H54 (cell line): ENCODE results near the gene NPAS2.
A peak's percentile ranks its signal among the peaks of the same experiment; 100 is the strongest.

Experiments
- DNase-seq: peaks from one replicate; pipeline ENCODE4 v3.0.0; 2011; ENCODE audit warnings: low spot score, mixed read lengths; ENCODE audit not compliant: insufficient read length
- FAIRE-seq: peaks from 3 replicates; lab custom pipeline; 2011; peaks lifted over from hg19 to GRCh38; lab: Jason Lieb, UNC
- POLR2A ChIP-seq: IDR thresholded peaks from 2 replicates; pipeline ENCODE4 v1.6.1; 2011; ENCODE audit warnings: low read depth, mild to moderate bottlenecking, low read length

The NPAS2 gene

GRCh38 chr2:100988630-100989417 is 168.9 kb downstream of the NPAS2 start:
- no peak for FAIRE-seq
- TF ChIP-seq POLR2A: no peak
- DNase-seq: no peak

- no peak for TF ChIP-seq POLR2A
- no peak for DNase-seq
- no peak for FAIRE-seq
These were observed 169.7 kb downstream of the NPAS2 start for GRCh38 chr2:100989666-100990065.

- FAIRE-seq (no peak), DNase-seq (no peak)
- no peak for TF ChIP-seq POLR2A
These were observed 170.2 kb downstream of the NPAS2 start for GRCh38 chr2:100990166-100990565.

- no peak for TF ChIP-seq POLR2A
- FAIRE-seq (no peak), DNase-seq (no peak)
These were observed 170.9 kb downstream of the NPAS2 start for GRCh38 chr2:100990650-100991403.

GRCh38 chr2:100991404-100991773 is 171.4 kb downstream of the NPAS2 start:
- no peak for TF ChIP-seq POLR2A
- no peak for DNase-seq
- FAIRE-seq: no peak

DNA sequence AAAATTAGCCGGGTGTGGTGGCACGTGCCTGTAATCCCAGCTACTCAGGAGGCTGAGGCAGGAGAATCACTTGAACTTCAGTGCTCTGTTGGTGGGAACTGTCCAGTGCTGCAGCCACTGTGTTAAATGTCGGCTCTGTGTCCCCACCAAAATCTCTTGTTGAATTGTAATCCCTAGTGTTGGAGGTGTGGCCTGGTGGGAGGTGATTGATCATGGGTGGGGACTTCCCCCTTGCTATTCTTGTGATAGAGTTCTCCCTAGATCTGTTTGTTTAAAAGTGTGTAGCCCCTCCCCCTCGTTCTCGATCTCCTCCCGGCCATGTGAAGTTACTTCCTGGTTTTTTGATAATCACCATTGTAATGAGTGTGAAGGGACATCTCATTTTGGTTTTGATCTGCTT is 172.3 kb downstream of the NPAS2 start:
- no peak for DNase-seq
- no peak for FAIRE-seq
- TF ChIP-seq POLR2A: no peak

- no peak for TF ChIP-seq POLR2A
- DNase-seq (no peak), FAIRE-seq (no peak)
These were observed 173.4 kb downstream of the NPAS2 start for GRCh38 chr2:100993294-100993693.

GRCh38 chr2:100995309-100996075 is 175.6 kb downstream of the NPAS2 start:
- no peak for DNase-seq
- no peak for TF ChIP-seq POLR2A
- no peak for FAIRE-seq

DNA sequence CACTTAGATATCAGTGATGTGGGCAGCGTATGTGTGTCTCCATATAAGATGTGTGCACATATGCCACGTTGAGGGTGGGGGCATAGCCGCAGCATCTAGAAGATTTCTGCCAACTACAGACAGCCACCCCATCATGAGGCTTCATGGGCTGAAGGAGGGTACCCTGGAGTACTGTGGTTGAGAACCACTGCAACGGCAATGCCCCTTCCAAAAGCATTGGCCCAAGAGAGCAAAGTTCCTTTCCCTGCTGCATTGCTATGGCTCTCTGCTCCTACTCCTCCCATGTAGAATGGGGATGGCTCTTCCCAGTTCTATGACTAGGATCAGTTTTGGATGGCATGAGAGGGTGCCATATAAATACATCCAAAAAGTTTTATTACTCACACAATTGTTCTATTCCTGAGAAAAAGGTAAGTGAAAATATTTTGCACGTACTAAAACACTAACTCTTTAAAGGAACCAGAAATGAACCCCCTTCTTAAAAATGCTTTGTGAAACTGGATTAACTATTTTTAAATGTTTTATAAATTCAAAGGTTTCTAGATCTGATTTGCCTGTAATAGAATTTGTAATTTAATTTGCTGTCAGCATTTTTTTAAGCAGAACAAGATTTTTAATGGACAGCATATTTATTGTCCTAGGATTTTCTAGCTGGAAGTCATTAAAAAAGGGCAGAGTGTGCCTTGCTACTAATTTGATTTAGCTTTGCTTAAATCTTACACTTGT is 177.7 kb downstream of the NPAS2 start:
- FAIRE-seq (no peak), DNase-seq (no peak)
- no peak for TF ChIP-seq POLR2A

GRCh38 chr2:100998235-100998573 is 178.3 kb downstream of the NPAS2 start:
- DNase-seq: no peak
- no peak for FAIRE-seq

GRCh38 chr2:100999995-101000394 is 180.1 kb downstream of the NPAS2 start:
- no peak for FAIRE-seq
- DNase-seq: no peak
- TF ChIP-seq POLR2A: no peak

More at GRCh38 chr2:100998235-100998573, 178.3 kb downstream of the NPAS2 start:
- TF ChIP-seq POLR2A: no peak

- FAIRE-seq: peak; percentile 15
- TF ChIP-seq POLR2A: peak; percentile 90
- DNase-seq: peak; percentile 95
These were observed 182.0 kb downstream of the NPAS2 start, which contains the start of gene RPL31 for GRCh38 chr2:101001691-101002561. TSS of gene RPL31 (plus strand) at chr2:101002289. CDS start at chr2:101002702, 413 bp downstream.

DNA sequence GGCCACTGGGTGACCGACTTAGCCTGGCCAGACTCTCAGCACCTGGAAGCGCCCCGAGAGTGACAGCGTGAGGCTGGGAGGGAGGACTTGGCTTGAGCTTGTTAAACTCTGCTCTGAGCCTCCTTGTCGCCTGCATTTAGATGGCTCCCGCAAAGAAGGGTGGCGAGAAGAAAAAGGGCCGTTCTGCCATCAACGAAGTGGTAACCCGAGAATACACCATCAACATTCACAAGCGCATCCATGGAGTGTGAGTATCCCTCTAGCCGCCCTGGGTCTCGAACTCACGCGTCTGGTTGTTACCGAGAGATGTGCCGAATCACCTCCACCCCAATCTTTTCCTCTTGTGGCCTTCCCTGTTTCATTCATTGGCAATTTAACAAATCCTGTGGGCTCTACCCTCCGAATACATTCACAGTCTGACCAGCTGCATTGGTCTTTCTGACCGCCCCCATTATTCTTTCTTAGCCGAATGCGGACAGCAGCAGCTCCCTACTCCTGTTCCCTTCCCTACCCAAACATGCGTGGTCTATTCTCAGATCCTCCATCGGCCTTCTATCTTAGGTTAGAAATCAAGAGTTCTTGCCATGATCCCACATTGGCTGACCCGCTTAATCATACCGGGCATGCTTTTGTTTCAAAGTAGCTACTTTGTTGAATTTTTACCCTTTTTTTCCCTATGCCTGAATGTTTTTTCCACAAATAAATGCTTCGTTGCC is 182.8 kb downstream of the NPAS2 start:
- no peak for TF ChIP-seq POLR2A
- FAIRE-seq (no peak), DNase-seq (no peak)
